Esophagus squamous epithelium (tissue), 5 donors: ENCODE measurements around the gene TULP1. TPM values are rescaled to one million over a fixed set of nuclear protein-coding genes. Genes with fewer than 3 reads are reported as not detected.

ENCODE experiments used
- DNase-seq: peaks from one replicate; lab custom pipeline; 2025; lab: John Stamatoyannopoulos, UW
- H3K27ac ChIP-seq, 4 donors: fragments of 200-600 bp; sonication (generic); one replicate each; pipeline ENCODE4 v1.5.1; 2016 to 2019; ENCODE audit warnings: mild to moderate bottlenecking in 1 of 4
- H3K27me3 ChIP-seq, 4 donors: fragments of 200-600 bp; sonication (generic); 1 replicate in 3 of 4; 2 replicates in 1 of 4; pipeline versions ENCODE4 v1.5.1 to v1.6.0; 2017 to 2021; ENCODE audit warnings: antibody characterized with exemption in 1 of 4
- H3K36me3 ChIP-seq, 3 donors: fragments of 200-600 bp; sonication (generic); one replicate each; pipeline ENCODE4 v1.5.1; 2016 to 2019
- H3K4me1 ChIP-seq, 3 donors: fragments of 200-600 bp; sonication (generic); one replicate each; pipeline ENCODE4 v1.5.1; 2017 to 2019
- H3K4me3 ChIP-seq, 4 donors: fragments of 200-600 bp; sonication (generic); 1 replicate in 3 of 4; 2 replicates in 1 of 4; pipeline ENCODE4 v1.5.1; 2016 to 2019; ENCODE audit warnings: mild to moderate bottlenecking in 2 of 4, moderate library complexity in 1 of 4
- H3K9me3 ChIP-seq, 3 donors: fragments of 200-600 bp; sonication (generic); one replicate each; pipeline ENCODE4 v1.5.1; 2016 to 2019
- POLR2A ChIP-seq, 4 donors: fragments of 450-650 bp; IDR thresholded peaks; one replicate each; pipeline ENCODE4 v1.6.1; 2017; ENCODE audit warnings: antibody characterized with exemption in 4 of 4, mild to moderate bottlenecking in 4 of 4, moderate library complexity in 3 of 4
- WGBS, 2 donors: methylation state at CpG; one replicate each; pipeline ENCODE4 v1.1.5; 2018; 5-methylcytosine and 5-hydroxymethylcytosine counted together
- intact Hi-C: fragments of 100-400 bp; cut with DNase I; formaldehyde crosslinking; loops from one replicate; pipeline ENCODE4 v1.15.0; 2022
- small RNA-seq, 4 donors: library from RNA; depleted of rRNA; stranded (forward); fragments of <200 nt; gene quantifications; one replicate each; pipeline ENCODE3, GENCODE V24; 2016
- total RNA-seq, 4 donors: library from RNA; depleted of rRNA; stranded (reverse); fragments of >200 nt; gene quantifications; one replicate each; pipeline ENCODE4 v1.1.0, GENCODE V29; 2016
- TF ChIP-seq, protein P1 (sequence below), 6 experiments: fragments of 450-650 bp in 4 of 6; fragments of 200-600 bp in 2 of 6; sonication (generic) in 2 of 6; IDR thresholded peaks; one replicate each; pipeline ENCODE4 v1.5.1; 2016 to 2019; ENCODE audit warnings: antibody characterized with exemption in 6 of 6, mild to moderate bottlenecking in 4 of 6, moderate library complexity in 4 of 6
- donor health status: DM: yes; HTN: yes; CAD: no.

Gene TULP1
- total RNA-seq, 4 donors from 2014 or later = not detected

DNA sequence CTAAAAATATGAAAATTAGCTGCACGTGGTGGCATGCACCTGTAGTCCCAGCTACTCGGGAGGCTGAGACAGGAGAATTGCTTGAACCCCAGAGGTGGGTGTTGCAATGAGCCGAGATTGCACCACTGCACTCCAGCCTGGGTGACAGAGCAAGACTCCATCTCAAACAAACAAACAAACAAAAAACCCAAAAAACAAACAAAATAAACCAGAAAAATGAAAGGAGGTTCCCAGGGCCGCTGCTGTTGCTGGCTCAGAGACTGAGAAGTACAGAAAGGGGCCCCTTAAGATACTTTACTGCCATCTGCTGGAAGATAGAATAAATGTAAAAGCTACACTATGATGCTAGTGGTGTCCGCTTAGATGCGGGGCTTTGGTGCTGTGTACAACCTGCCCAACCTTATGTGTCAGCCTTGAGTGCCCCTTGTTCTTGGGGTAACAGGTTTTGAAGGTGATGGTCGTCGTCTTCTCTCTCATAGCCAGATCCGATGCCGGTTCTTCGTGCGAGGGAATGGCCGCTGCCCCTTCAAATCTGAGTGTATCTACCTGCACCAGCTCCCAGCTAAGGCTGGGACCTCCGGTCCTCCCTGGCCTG is 63.3 kb downstream of the TULP1 start:
- DNase-seq = no peak
- WGBS, 2 donors = 17 to 32% methylated on average over 12 of the region's 14 CpGs
- intact Hi-C loops = no loop called here

DNA sequence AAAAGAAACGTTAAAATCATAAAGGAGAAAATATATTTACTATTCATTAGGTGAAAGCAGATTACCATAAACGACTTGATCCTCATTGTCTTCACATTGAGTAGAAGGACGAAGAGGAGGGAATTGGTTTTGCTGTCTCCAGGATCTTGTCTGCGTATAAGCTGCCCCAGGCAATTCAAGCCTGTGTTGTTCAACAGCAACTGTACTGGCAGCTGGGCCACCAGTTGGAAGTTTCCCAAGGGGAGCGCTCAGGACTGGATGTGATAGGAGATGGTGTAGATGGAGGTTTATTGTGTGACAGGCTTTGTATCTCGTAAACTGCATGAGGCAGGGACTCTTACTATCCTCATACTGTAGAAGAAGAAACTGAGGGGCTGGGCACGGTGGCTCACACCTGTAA is 64.5 kb downstream of the TULP1 start:
- 39 to 43% methylated on average over 7 of the region's 7 CpGs for WGBS, 2 donors
- Histone ChIP-seq H3K4me1 (peaks cover 6 to 31% (median 7%) of the 10 kb centered on the region in 3 donors), H3K36me3 (no peaks in the 10 kb centered on the region), H3K4me3 (no peak overlapping the region), H3K27me3 (no peaks in the 10 kb centered on the region), H3K27ac (no peak overlapping the region), H3K9me3 (no peaks in the 10 kb centered on the region)
- DNase-seq = no peak
- TF ChIP-seq, protein P1, sequence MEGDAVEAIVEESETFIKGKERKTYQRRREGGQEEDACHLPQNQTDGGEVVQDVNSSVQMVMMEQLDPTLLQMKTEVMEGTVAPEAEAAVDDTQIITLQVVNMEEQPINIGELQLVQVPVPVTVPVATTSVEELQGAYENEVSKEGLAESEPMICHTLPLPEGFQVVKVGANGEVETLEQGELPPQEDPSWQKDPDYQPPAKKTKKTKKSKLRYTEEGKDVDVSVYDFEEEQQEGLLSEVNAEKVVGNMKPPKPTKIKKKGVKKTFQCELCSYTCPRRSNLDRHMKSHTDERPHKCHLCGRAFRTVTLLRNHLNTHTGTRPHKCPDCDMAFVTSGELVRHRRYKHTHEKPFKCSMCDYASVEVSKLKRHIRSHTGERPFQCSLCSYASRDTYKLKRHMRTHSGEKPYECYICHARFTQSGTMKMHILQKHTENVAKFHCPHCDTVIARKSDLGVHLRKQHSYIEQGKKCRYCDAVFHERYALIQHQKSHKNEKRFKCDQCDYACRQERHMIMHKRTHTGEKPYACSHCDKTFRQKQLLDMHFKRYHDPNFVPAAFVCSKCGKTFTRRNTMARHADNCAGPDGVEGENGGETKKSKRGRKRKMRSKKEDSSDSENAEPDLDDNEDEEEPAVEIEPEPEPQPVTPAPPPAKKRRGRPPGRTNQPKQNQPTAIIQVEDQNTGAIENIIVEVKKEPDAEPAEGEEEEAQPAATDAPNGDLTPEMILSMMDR (IDR thresholded peaks at IDR 0.05) = no peak
- TF ChIP-seq POLR2A (IDR thresholded peaks at IDR 0.05) = no peak
- intact Hi-C loops = no loop called here

More for the DNA sequence above, 63.3 kb downstream of the TULP1 start:
- H3K36me3 ChIP-seq = no peaks in the 10 kb centered on the region
- TF ChIP-seq, protein P1 (IDR thresholded peaks at IDR 0.05) = peak; percentile 64 to 81 (median 72)
- no peak for TF ChIP-seq POLR2A (IDR thresholded peaks at IDR 0.05)
- H3K9me3 ChIP-seq = no peaks in the 10 kb centered on the region
- H3K4me1 ChIP-seq = peaks cover 17 to 39% (median 17%) of the 10 kb centered on the region in 3 donors
- H3K27me3 ChIP-seq = no peaks in the 10 kb centered on the region
- no peak overlapping the region for H3K27ac ChIP-seq
- no peak overlapping the region for H3K4me3 ChIP-seq

Small RNA genes within 50 kb of the gene (small RNA-seq; reads per million reads assigned to genes)
- gene MIR7111 = 0 to 0.54 (median 0.16) reads per million in 4 donors

Other genes with a start within 250 kb of the TULP1 start
- 10 to 100 TPM; 20.5 to 38.0 (median 25.2) TPM for gene DEF6, start 215.1 kb downstream of the TULP1 start, total RNA-seq
- 10 to 100 TPM; 17.0 to 42.8 (median 28.2) TPM for gene PPARD, start 170.3 kb downstream of the TULP1 start, total RNA-seq
- gene FANCE, start 60.6 kb downstream of the TULP1 start, total RNA-seq = 10 to 100 TPM in 1 of 4 donors, 1 to 10 TPM in 3; 6.9 to 15.5 (median 8.0) TPM
- 1,000 to 10,000 TPM; 1,152 to 2,101 (median 1,461) TPM for gene RPL10A, start 44.5 kb downstream of the TULP1 start, total RNA-seq
- gene TEAD3, start 15.8 kb downstream of the TULP1 start, total RNA-seq = 10 to 100 TPM; 13.7 to 33.5 (median 29.3) TPM
- gene FKBP5, start 176.0 kb upstream of the TULP1 start, total RNA-seq = 100 to 1,000 TPM in 2 of 4 donors, 10 to 100 TPM in 2; 65.0 to 273 (median 103) TPM
- gene ARMC12, start 224.1 kb upstream of the TULP1 start, total RNA-seq = 1 to 10 TPM in 1 of 4 donors, under 1 TPM in 1, not detected in 2; 0.26 to 1.5 TPM